GM12878 (cell line): ENCODE data around the gene FMNL2. TPM values are rescaled to one million over a fixed set of nuclear protein-coding genes. Genes with fewer than 3 reads are reported as not detected.

Experiments used
- ATAC-seq: fragments of 200-7000 bp; cut with Tn5 transposase; 3 replicates; pipeline ENCODE4 v1.9.1; 2020; ENCODE audit warnings: mild to moderate bottlenecking, moderate library complexity
- BruUV-seq: library from RNA; stranded (reverse); fragments of 400-500 nt; replicated peaks from 2 replicates; lab custom pipeline; 2021; lab: Mats Ljungman, UMichigan
- CTCF ChIA-PET: fragments of 300-600 bp; sonication (Branson Sonifier 250); formaldehyde crosslinking; extraction: SDS; loops from one replicate; lab custom pipeline; 2021; ENCODE audit warnings: inconsistent platforms; lab: Yijun Ruan, JAX
- POLR2A ChIA-PET: fragments of 350-600 bp; formaldehyde crosslinking; extraction: SDS; loops from one replicate; lab custom pipeline; 2021; ENCODE audit warnings: inconsistent platforms; lab: Charles Lee
- RAD21 ChIA-PET: fragments of 300-600 bp; sonication (Branson Sonifier 250); formaldehyde crosslinking; loops from one replicate; lab custom pipeline; 2023; ENCODE audit warnings: antibody characterized with exemption; ENCODE audit not compliant: unreplicated experiment; lab: Charles Lee
- SMC1A ChIA-PET: fragments of 300-600 bp; sonication (Branson Sonifier 250); formaldehyde crosslinking; loops from one replicate; lab custom pipeline; 2023; ENCODE audit not compliant: unreplicated experiment, uncharacterized antibody; lab: Charles Lee
- DNase-seq: peaks from one replicate; pipeline ENCODE4 v3.0.0-alpha.2; 2011; ENCODE audit warnings: low read depth, low spot score
- FAIRE-seq: peaks from 3 replicates; lab custom pipeline; 2011; peaks lifted over from hg19 to GRCh38; lab: Jason Lieb, UNC
- H2AFZ ChIP-seq: 2 replicates; pipeline ENCODE4 v1.6.0; 2011; ENCODE audit warnings: low read depth, low read length, control low read depth; ENCODE audit not compliant: control insufficient read depth
- H3K27ac ChIP-seq: 2 replicates; pipeline ENCODE4 v1.5.1; 2011; ENCODE audit warnings: control low read depth; ENCODE audit not compliant: control insufficient read depth, insufficient read depth
- H3K27me3 ChIP-seq, 2 experiments: replicated peaks in 1 of 2; 2 replicates each; pipeline versions ENCODE4 v1.6.0 to v1.6.1; 2011; ENCODE audit warnings: low read length in 1 of 2; ENCODE audit not compliant: control insufficient read depth in 2 of 2, insufficient read depth in 2 of 2
- H3K36me3 ChIP-seq, 2 experiments: 2 replicates each; pipeline ENCODE4 v1.5.1; 2011; ENCODE audit warnings: low read length in 1 of 2; ENCODE audit not compliant: control insufficient read depth in 2 of 2, insufficient read depth in 2 of 2
- H3K4me1 ChIP-seq: 2 replicates; pipeline ENCODE4 v1.6.1; 2011; ENCODE audit warnings: mild to moderate bottlenecking, low read length, moderate library complexity, mixed read lengths; ENCODE audit not compliant: control insufficient read depth, insufficient read depth
- H3K4me2 ChIP-seq: 2 replicates; pipeline ENCODE4 v1.6.0; 2011; ENCODE audit warnings: control low read depth; ENCODE audit not compliant: control insufficient read depth, insufficient read depth
- H3K4me3 ChIP-seq: fragments of 200-600 bp; sonication (generic); 2 replicates; pipeline ENCODE4 v1.5.1; 2016
- H3K79me2 ChIP-seq: 2 replicates; pipeline ENCODE4 v1.6.0; 2011; ENCODE audit warnings: low read length; ENCODE audit not compliant: control insufficient read depth, insufficient read depth
- H3K9ac ChIP-seq: 2 replicates; pipeline ENCODE4 v1.8.0; 2011; ENCODE audit warnings: low read length, control low read depth, mixed read lengths; ENCODE audit not compliant: control insufficient read depth, insufficient read depth
- H3K9me3 ChIP-seq: replicated peaks from 3 replicates; pipeline ENCODE4 v1.5.1; 2011; ENCODE audit warnings: mild to moderate bottlenecking, low read length; ENCODE audit not compliant: control insufficient read depth, insufficient read depth
- H4K20me1 ChIP-seq: 2 replicates; pipeline ENCODE4 v1.6.0; 2011; ENCODE audit not compliant: control insufficient read depth, insufficient read depth
- E2F8 ChIP-seq: fragments of 450-650 bp; IDR thresholded peaks from 2 replicates; pipeline ENCODE4 v1.6.1; 2018; ENCODE audit warnings: mild to moderate bottlenecking, low read depth, moderate library complexity; ENCODE audit not compliant: partially characterized antibody
- YBX1 ChIP-seq: fragments of 450-650 bp; IDR thresholded peaks from 2 replicates; pipeline ENCODE4 v1.6.1; 2016; ENCODE audit warnings: antibody characterized with exemption
- ZNF592 ChIP-seq: fragments of 450-650 bp; IDR thresholded peaks from 2 replicates; pipeline ENCODE4 v1.6.1; 2017; ENCODE audit warnings: mild to moderate bottlenecking, moderate library complexity
- WGBS: methylation state at CpG from one replicate; pipeline ENCODE4 v1.1.6; 2016; ENCODE audit warnings: low lambda C conversion rate; ENCODE audit not compliant: insufficient replicate concordance, insufficient coverage; ENCODE audit errors: missing lambda C conversion rate; 5-methylcytosine and 5-hydroxymethylcytosine counted together
- in situ Hi-C: fragments of 300-500 bp; cut with MboI; formaldehyde crosslinking; loops from 9 replicates; pipeline ENCODE4 v1.14.3; 2018; ENCODE audit warnings: mixed read lengths
- intact Hi-C: fragments of 100-400 bp; cut with micrococcal nuclease; formaldehyde crosslinking; loops from one replicate; pipeline ENCODE4 v1.14.2; 2022; ENCODE audit not compliant: unreplicated experiment
- polyA plus RNA-seq, 11 experiments: library from polyadenylated mRNA; depleted of rRNA in 4 of 11; unstranded in 6 of 11; stranded (reverse) in 5 of 11; fragments of >200 nt; fragmentation: Nextera tagmentation in 4 of 11; fragmentation: Illumina TruSeq in 1 of 11; extraction: Ambion mirVana in 4 of 11; extraction: Trizol in 1 of 11; gene quantifications; 1 replicate in 1 of 11; 2 replicates in 10 of 11; pipeline versions ENCODE4 v1.2.1 to v1.2.3, GENCODE V29; 2011 to 2016; ENCODE audit warnings: inconsistent platforms in 2 of 11, missing spikeins in 2 of 11, low read depth in 1 of 11
- total RNA-seq, 4 experiments: library from RNA; depleted of rRNA in 3 of 4; stranded (reverse); fragments of >200 nt in 3 of 4; fragmentation: Illumina TruSeq in 1 of 4; extraction: Trizol in 1 of 4; gene quantifications; 2 replicates each; pipeline versions ENCODE4 v1.2.1 to v1.2.3, GENCODE V29; 2013 to 2021
- TF ChIP-seq, protein P1 (sequence below): fragments of 450-650 bp; formaldehyde crosslinking; IDR thresholded peaks from 2 replicates; pipeline ENCODE4 v1.4.0; 2022; ENCODE audit warnings: mild to moderate bottlenecking, moderate library complexity

FMNL2 gene
- total and polyA plus RNA-seq, 10 of the 15 experiments (the other 5 are each of a cell fraction or from before 2014, with no cell fraction given): 0.13 to 9.9 (median 0.35) TPM

GRCh38 chr2:152393377-152393776, 58.4 kb downstream of the FMNL2 start:
- in situ Hi-C loops (no loop called here), intact Hi-C loops (no loop called here)
- H3K36me3 ChIP-seq: no peaks in the 10 kb centered on the region
- H3K4me1 ChIP-seq: no peaks in the 10 kb centered on the region
- no peak for ATAC-seq
- no TSS peak for BruUV-seq
- H3K27me3 ChIP-seq: no peaks in the 10 kb centered on the region
- RAD21 ChIA-PET: no interaction called here
- no peak for DNase-seq
- TF ChIP-seq ZNF592 (no peak), E2F8 (no peak), YBX1 (no peak)
- TF ChIP-seq, protein P1, sequence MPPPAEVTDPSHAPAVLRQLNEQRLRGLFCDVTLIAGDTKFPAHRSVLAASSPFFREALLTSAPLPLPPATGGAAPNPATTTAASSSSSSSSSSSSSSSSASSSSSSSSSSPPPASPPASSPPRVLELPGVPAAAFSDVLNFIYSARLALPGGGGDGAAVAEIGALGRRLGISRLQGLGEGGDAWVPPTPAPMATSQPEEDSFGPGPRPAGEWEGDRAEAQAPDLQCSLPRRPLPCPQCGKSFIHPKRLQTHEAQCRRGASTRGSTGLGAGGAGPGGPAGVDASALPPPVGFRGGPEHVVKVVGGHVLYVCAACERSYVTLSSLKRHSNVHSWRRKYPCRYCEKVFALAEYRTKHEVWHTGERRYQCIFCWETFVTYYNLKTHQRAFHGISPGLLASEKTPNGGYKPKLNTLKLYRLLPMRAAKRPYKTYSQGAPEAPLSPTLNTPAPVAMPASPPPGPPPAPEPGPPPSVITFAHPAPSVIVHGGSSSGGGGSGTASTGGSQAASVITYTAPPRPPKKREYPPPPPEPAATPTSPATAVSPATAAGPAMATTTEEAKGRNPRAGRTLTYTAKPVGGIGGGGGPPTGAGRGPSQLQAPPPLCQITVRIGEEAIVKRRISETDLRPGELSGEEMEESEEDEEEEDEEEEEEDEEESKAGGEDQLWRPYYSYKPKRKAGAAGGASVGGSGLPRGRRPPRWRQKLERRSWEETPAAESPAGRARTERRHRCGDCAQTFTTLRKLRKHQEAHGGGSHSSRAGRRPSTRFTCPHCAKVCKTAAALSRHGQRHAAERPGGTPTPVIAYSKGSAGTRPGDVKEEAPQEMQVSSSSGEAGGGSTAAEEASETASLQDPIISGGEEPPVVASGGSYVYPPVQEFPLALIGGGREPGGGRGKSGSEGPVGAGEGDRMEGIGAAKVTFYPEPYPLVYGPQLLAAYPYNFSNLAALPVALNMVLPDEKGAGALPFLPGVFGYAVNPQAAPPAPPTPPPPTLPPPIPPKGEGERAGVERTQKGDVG (CRISPR knock-in tag): no peak
- TF ChIP-seq, all 136 proteins: peak for 0
- FAIRE-seq: no peak
- H3K9ac ChIP-seq: no peak overlapping the region
- H3K79me2 ChIP-seq: no peaks in the 10 kb centered on the region
- no peak overlapping the region for H3K27ac ChIP-seq
- ChIA-PET SMC1A (interaction anchor here (0.6 to 1.5 kb wide), 4 partner anchors 10 to 56 kb away, joined by 3 to 5 read pairs (median 4); no protein-coding TSS in a partner anchor), CTCF (interaction anchor here (1.1 kb wide), 1 partner anchor 12 kb away, joined by 3 read pairs; no protein-coding TSS in a partner anchor), POLR2A (interaction anchor here (0.6 kb wide), 1 partner anchor 22 kb away, joined by 4 read pairs; no protein-coding TSS in a partner anchor)
- no peaks in the 10 kb centered on the region for H3K9me3 ChIP-seq
- H3K4me3 ChIP-seq: no peak overlapping the region
- 100% methylated on average over 1 of the region's 1 CpG for WGBS
- H4K20me1 ChIP-seq: no peaks in the 10 kb centered on the region
- no peak overlapping the region for H3K4me2 ChIP-seq
- H2AFZ ChIP-seq: no peak overlapping the region
